Uterus (tissue), 4 donors: ENCODE results near the gene TSHZ1. TPM values are rescaled to one million over a fixed set of nuclear protein-coding genes. Genes with fewer than 3 reads are reported as not detected.
A peak's percentile ranks its signal among the peaks of the same experiment; 100 is the strongest.

Experiments used
- DNase-seq, 2 donors: peaks; one replicate each; pipeline ENCODE4 v3.0.0-alpha.2; 2019 to 2020
- H3K27ac ChIP-seq, 2 donors: fragments of 200-600 bp; sonication (generic); 1 replicate in 1 of 2; 2 replicates in 1 of 2; pipeline ENCODE4 v1.5.1; 2016 to 2018
- H3K27me3 ChIP-seq, 2 donors: fragments of 200-600 bp; sonication (generic); one replicate each; pipeline ENCODE4 v1.5.1; 2018 to 2019; ENCODE audit warnings: control low read depth in 1 of 2
- H3K36me3 ChIP-seq, 2 donors: fragments of 200-600 bp; sonication (generic); one replicate each; pipeline ENCODE4 v1.5.1; 2019; ENCODE audit warnings: control low read depth in 1 of 2
- H3K4me1 ChIP-seq, 2 donors: fragments of 200-600 bp; sonication (generic); one replicate each; pipeline ENCODE4 v1.5.1; 2018 to 2019; ENCODE audit warnings: control low read depth in 1 of 2
- H3K4me3 ChIP-seq, 2 donors: fragments of 200-600 bp; sonication (generic); 1 replicate in 1 of 2; 2 replicates in 1 of 2; pipeline ENCODE4 v1.5.1; 2018 to 2019; ENCODE audit warnings: mild to moderate bottlenecking in 1 of 2
- H3K9me3 ChIP-seq, 2 donors: fragments of 200-600 bp; sonication (generic); one replicate each; pipeline ENCODE4 v1.5.1; 2019; ENCODE audit warnings: control low read depth in 1 of 2
- POLR2A ChIP-seq, 2 donors: fragments of 450-650 bp; IDR thresholded peaks; one replicate each; pipeline ENCODE4 v1.6.1; 2016; ENCODE audit warnings: antibody characterized with exemption in 2 of 2, mild to moderate bottlenecking in 1 of 2, moderate library complexity in 1 of 2
- intact Hi-C: fragments of 100-400 bp; cut with DNase I; formaldehyde crosslinking; loops from one replicate; pipeline ENCODE4 v1.15.1; 2023; ENCODE audit warnings: low total_unique reads
- total RNA-seq, 4 donors: library from RNA; depleted of rRNA in 3 of 4; stranded (reverse); fragments of >200 nt in 3 of 4; gene quantifications; one replicate each; pipeline versions ENCODE4 v1.1.0 to v1.2.4, GENCODE V29; 2014 to 2023
- TF ChIP-seq, protein P1 (sequence below), 4 experiments: fragments of 200-600 bp in 2 of 4; fragments of 450-650 bp in 2 of 4; sonication (generic) in 2 of 4; IDR thresholded peaks; one replicate each; pipeline ENCODE4 v1.5.1; 2016 to 2019; ENCODE audit warnings: antibody characterized with exemption in 4 of 4, mild to moderate bottlenecking in 2 of 4, moderate library complexity in 1 of 4
- donor health status: DM: yes; HTN: yes; CAD: no.

Gene TSHZ1
- total RNA-seq, 4 donors from 2014 or later: 10.0 to 31.9 (median 21.4) TPM

DNA sequence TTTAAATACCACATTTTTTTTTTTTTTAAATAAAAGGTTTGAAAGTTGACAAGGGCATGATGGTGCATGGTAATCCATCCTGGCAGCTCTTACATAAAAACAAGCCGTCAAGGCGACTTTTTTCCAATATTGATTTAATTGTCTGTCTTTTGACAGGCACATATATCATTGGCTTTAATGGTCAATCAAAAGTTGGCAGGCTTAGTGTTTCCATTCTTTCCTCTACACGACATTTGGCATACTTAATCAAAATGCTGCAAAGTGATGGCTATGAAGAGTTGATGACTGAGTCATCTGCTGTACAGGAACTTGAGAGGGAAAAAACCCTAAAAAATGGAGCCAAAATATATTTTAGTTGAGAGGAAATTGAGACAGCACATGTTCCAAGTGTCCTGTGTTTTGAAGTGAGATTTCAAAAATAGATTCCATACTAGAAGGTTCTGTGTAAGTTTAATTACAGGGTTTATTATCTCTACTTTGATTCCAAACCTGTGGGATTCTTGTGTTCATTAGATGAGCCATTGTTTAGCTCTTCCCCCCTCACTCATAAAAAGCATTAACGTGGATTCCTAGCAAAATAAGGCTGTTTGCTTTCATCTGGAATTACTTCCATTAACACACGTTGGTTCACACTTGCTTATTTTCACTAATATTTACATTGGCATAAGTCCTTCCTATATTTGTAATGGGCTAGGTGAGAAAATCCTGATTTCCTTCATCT is 3.2 kb downstream of the TSHZ1 start:
- intact Hi-C loops: no loop called here
- no peaks in the 10 kb centered on the region for H3K27me3 ChIP-seq
- DNase-seq: no peak
- H3K36me3 ChIP-seq: no peaks in the 10 kb centered on the region
- peaks cover 4% of the 10 kb centered on the region in 2 donors for H3K4me1 ChIP-seq
- TF ChIP-seq POLR2A (IDR thresholded peaks at IDR 0.05): no peak
- TF ChIP-seq, protein P1, sequence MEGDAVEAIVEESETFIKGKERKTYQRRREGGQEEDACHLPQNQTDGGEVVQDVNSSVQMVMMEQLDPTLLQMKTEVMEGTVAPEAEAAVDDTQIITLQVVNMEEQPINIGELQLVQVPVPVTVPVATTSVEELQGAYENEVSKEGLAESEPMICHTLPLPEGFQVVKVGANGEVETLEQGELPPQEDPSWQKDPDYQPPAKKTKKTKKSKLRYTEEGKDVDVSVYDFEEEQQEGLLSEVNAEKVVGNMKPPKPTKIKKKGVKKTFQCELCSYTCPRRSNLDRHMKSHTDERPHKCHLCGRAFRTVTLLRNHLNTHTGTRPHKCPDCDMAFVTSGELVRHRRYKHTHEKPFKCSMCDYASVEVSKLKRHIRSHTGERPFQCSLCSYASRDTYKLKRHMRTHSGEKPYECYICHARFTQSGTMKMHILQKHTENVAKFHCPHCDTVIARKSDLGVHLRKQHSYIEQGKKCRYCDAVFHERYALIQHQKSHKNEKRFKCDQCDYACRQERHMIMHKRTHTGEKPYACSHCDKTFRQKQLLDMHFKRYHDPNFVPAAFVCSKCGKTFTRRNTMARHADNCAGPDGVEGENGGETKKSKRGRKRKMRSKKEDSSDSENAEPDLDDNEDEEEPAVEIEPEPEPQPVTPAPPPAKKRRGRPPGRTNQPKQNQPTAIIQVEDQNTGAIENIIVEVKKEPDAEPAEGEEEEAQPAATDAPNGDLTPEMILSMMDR (IDR thresholded peaks at IDR 0.05): no peak
- H3K9me3 ChIP-seq: no peaks in the 10 kb centered on the region
- peak overlapping the region; percentile 14 to 94 for H3K27ac ChIP-seq
- H3K4me3 ChIP-seq: peak overlapping the region in 1 of 2 donors; percentile 81

DNA sequence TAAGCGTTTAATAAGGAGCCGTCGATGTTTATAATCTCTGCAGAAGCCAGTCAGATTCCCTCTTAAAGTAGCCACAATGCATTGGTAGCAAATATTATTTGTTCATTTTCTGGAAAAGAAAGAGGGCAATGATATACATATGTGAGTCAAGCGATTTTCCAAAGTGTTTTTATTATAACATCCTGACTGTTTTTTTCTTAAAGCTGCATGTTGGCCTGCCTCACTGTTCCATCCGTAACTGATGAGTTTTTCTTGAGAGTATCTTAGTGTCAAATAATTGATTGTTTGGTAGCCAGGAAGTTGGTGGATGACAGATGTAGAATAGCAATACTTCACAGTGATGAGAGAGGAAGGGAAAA is 3.7 kb downstream of the TSHZ1 start:
- no peaks in the 10 kb centered on the region for H3K27me3 ChIP-seq
- TF ChIP-seq, protein P1 (IDR thresholded peaks at IDR 0.05): no peak
- H3K4me3 ChIP-seq: no peak overlapping the region
- no peaks in the 10 kb centered on the region for H3K36me3 ChIP-seq
- peaks cover 4% of the 10 kb centered on the region in 2 donors for H3K4me1 ChIP-seq
- intact Hi-C loops: no loop called here
- no peaks in the 10 kb centered on the region for H3K9me3 ChIP-seq
- H3K27ac ChIP-seq: peak overlapping the region in 1 of 2 donors; percentile 94
- no peak for DNase-seq

DNA sequence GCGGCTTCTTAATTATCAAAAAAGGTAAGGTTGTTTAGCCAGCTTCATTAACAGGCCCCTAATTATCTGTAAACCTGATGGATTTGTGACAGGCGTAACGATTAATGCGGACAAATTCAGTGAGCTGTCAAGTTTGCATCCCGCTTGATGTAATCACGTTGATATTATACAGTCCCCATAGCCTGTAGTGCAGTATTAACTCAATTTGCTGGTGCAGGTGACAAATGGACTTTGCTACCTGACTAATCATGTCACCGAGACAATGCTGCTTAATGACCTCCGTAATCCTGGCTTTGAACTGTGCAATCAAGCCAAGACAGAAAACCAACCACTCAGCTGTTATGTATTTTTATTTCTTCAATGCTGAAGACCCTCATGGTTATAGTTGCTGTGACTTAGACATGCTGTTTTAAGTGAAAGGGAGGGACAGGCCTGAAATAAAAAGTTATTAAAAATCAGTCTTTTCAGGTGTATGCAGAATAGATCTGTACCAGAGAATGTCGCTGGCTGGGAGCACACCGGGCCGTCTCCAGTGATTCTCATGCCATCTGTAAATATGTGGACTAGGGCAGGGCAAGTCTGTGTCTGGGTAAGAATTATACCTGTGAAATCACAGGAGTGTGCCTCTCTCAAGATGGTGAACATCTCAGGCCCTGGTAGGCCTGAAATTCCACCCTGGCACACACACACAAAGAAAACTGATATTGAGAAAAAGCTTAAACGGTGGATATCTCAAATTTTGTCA is 4.3 kb downstream of the TSHZ1 start:
- Histone ChIP-seq H3K27ac (peak overlapping the region in 1 of 2 donors; percentile 94), H3K9me3 (no peaks in the 10 kb centered on the region), H3K4me3 (no peak overlapping the region), H3K4me1 (peaks cover 4% of the 10 kb centered on the region in 2 donors), H3K27me3 (no peaks in the 10 kb centered on the region), H3K36me3 (no peaks in the 10 kb centered on the region)
- intact Hi-C loops: no loop called here
- TF ChIP-seq, protein P1 (IDR thresholded peaks at IDR 0.05): no peak
- no peak for TF ChIP-seq POLR2A (IDR thresholded peaks at IDR 0.05)
- DNase-seq: no peak

DNA sequence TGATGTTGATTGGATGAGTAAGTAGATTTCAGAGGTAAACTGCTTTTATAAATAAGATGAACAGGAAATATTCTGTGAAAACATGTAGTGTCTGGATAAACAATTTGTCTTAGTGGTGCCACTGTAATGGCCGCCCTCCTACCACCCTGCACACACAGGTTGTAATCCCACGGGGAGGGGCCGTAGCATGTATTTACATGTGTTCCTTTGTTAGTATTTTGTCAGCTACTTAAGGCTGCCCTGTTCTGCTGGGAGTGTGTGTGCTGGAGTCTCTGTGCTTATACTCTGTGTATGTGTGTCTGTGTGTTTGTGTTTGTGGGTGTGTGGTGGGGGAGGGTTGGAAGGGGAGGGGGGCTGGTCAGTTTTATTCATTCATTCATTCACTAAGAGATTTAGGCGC is 5.1 kb downstream of the TSHZ1 start:
- DNase-seq: no peak
- Histone ChIP-seq H3K4me3 (no peak overlapping the region), H3K36me3 (no peaks in the 10 kb centered on the region), H3K4me1 (peaks cover 4% of the 10 kb centered on the region in 2 donors), H3K27ac (no peak overlapping the region), H3K9me3 (no peaks in the 10 kb centered on the region), H3K27me3 (no peaks in the 10 kb centered on the region)
- intact Hi-C loops: no loop called here
- no peak for TF ChIP-seq POLR2A (IDR thresholded peaks at IDR 0.05)
- TF ChIP-seq, protein P1 (IDR thresholded peaks at IDR 0.05): no peak

DNA sequence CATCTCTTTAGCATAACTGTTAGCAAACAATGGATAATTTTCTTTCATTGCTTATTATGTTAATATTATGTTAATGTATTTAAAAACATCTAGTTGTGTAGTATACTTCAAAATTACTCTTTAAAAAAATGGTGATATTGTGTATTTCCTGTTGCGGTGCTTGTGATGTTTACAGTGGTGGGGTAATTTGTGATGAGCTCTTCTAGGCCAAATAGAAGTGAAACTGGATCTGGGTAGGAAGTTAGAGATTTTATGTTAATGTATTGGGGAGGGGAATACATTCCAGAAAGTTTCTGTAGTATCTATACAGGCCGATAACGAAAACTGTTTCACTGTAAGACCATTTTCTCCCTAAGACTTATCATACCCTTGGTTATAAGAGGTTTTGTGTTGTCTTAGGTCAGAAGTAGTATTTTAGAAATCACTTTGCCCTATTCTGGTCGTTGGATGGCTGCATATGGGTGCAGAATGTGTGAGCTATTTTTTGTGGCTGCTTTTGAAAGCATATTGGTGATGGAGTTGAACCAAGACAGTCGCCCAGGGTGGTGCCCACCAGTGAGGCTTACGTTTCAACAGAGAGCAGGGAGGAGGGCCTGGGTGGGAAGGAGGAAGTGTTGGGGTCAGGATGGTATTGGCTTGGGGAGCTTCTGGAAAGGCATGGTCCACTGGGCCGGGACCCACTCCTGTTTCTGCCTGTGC is 5.8 kb downstream of the TSHZ1 start:
- Histone ChIP-seq H3K27ac (peak overlapping the region in 1 of 2 donors; percentile 5), H3K27me3 (no peaks in the 10 kb centered on the region), H3K36me3 (no peaks in the 10 kb centered on the region), H3K4me1 (peaks cover 4% of the 10 kb centered on the region in 2 donors), H3K9me3 (no peaks in the 10 kb centered on the region), H3K4me3 (no peak overlapping the region)
- TF ChIP-seq POLR2A (IDR thresholded peaks at IDR 0.05): no peak
- TF ChIP-seq, protein P1 (IDR thresholded peaks at IDR 0.05): no peak
- DNase-seq: no peak
- intact Hi-C loops: no loop called here
